Measurements from ENCODE around the gene ITPK1.
A peak's percentile ranks its signal among the peaks of the same experiment; 100 is the strongest.

Gene ITPK1

DNA sequence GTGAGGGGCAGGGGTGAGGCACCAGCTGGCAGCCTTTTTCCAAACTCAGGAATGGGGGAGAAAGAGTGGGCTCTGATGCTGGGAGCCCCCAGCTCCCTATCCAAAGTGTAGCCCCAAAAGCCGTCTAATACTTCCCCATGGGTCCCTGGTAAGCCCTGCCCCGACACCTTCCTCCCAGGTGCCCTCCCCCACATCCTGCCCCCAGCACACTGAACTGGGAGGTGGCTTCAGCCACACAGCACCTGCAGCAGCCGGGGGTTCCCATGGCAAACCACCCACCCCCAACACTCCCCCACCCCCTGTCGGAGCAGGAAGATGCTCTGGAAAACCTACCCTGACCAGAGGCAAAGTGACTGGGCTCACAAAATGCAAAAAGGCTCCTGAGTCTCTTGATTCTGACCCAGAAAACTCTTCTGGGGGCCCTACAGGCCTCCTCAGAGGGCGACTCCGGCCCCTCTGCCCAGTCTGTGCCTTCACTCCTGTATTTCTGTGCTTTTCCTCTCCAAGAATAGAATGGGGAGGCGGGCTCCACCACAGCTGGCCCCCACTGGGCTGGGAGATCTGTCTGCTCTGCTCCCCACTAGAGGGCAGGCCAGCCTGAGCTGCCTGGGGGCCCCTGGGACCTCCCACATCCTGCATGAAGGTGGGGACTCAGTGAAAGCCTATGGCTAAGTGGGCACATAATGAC, 81.6 kb downstream of the ITPK1 start:
- Mint-ChIP-seq H3K27me3 (no peaks in the 10 kb centered on the region), H3K4me1 (ENCODE audit: low read depth) (peaks cover 36% of the 10 kb centered on the region), H3K27ac (peak overlapping the region; percentile 60), H3K4me3 (no peak overlapping the region), H3K36me3 (ENCODE audit: low read depth) (peaks cover 5% of the 10 kb centered on the region), H3K9me3 (no peaks in the 10 kb centered on the region)
- DNase-seq, result peak; percentile 57

DNA sequence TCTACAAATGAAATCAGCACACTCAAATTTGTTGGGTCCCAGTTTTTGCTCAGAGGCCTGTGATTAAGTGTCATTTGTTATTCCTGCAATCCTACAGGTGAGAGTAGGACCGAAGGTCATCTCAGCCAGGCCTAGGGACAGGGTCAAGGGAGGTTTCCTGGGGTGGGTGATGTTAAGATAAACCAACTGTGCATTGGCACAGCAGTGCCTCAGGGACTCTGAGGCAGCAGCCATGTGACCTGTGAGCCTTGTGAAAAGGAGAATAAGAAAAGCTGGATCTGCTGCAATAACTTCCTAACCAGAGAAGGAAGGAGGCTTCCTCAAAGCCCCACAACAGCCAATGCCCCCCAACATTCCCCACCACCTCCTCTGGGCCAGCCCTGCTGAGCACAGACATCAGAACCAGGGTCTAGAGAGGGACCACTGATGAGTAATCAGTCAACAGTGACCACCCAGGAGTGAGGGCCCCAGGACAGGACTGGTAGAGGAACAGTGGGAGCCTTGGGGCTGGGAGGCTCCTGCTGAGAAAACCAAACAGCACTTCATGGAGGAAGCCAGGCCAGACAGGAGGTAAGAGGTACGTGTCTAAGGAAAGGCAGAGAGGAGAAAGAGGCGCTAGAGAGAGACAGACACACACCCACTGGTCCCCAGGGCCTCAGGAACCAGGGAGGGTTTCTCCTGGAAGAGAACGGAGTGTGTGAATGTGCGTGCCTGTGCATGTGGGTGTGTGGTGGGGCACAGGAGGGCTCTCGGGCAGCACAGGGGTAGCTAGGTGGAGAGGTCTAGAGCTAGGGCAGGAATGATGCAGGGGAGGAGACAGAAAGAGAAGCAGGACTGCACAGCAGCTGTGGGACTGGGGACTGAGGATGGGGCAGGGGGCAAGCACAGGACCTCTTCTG, 82.4 kb downstream of the ITPK1 start:
- Mint-ChIP-seq H3K27me3 (no peaks in the 10 kb centered on the region), H3K9me3 (no peaks in the 10 kb centered on the region), H3K36me3 (ENCODE audit: low read depth) (peaks cover 5% of the 10 kb centered on the region), H3K27ac (peak overlapping the region; percentile 70), H3K4me3 (no peak overlapping the region), H3K4me1 (ENCODE audit: low read depth) (peaks cover 35% of the 10 kb centered on the region)
- DNase-seq, result no peak

GRCh38 chr14:93032421-93032936, 83.2 kb downstream of the ITPK1 start:
- Mint-ChIP-seq H3K4me3 (no peak overlapping the region), H3K4me1 (ENCODE audit: low read depth) (peaks cover 35% of the 10 kb centered on the region), H3K27me3 (no peaks in the 10 kb centered on the region), H3K27ac (peak overlapping the region; percentile 70), H3K9me3 (no peaks in the 10 kb centered on the region), H3K36me3 (ENCODE audit: low read depth) (peaks cover 5% of the 10 kb centered on the region)
- DNase-seq, result no peak

- Mint-ChIP-seq H3K4me1 (ENCODE audit: low read depth) (peaks cover 33% of the 10 kb centered on the region), H3K9me3 (no peaks in the 10 kb centered on the region), H3K4me3 (no peak overlapping the region), H3K27me3 (no peaks in the 10 kb centered on the region), H3K27ac (no peak overlapping the region), H3K36me3 (ENCODE audit: low read depth) (peaks cover 5% of the 10 kb centered on the region)
- DNase-seq, result no peak
Measured at GRCh38 chr14:93031505-93032315, 84.0 kb downstream of the ITPK1 start.

- no peak for DNase-seq
- H3K27me3 Mint-ChIP-seq, result no peaks in the 10 kb centered on the region
- H3K36me3 Mint-ChIP-seq (ENCODE audit: low read depth), result peaks cover 5% of the 10 kb centered on the region
- H3K4me1 Mint-ChIP-seq (ENCODE audit: low read depth), result peaks cover 37% of the 10 kb centered on the region
- H3K27ac Mint-ChIP-seq, result no peak overlapping the region
- no peaks in the 10 kb centered on the region for H3K9me3 Mint-ChIP-seq
- no peak overlapping the region for H3K4me3 Mint-ChIP-seq
Measured at GRCh38 chr14:93030761-93031160, 85.0 kb downstream of the ITPK1 start.

- Mint-ChIP-seq H3K9me3 (no peaks in the 10 kb centered on the region), H3K27me3 (no peaks in the 10 kb centered on the region), H3K27ac (no peak overlapping the region), H3K4me1 (ENCODE audit: low read depth) (peaks cover 42% of the 10 kb centered on the region), H3K36me3 (ENCODE audit: low read depth) (peaks cover 8% of the 10 kb centered on the region), H3K4me3 (no peak overlapping the region)
- no peak for DNase-seq
Measured at GRCh38 chr14:93029911-93030508, 85.7 kb downstream of the ITPK1 start.

GRCh38 chr14:93029417-93029816, 86.3 kb downstream of the ITPK1 start:
- no peaks in the 10 kb centered on the region for H3K9me3 Mint-ChIP-seq
- no peak overlapping the region for H3K4me3 Mint-ChIP-seq
- H3K4me1 Mint-ChIP-seq (ENCODE audit: low read depth), result peaks cover 41% of the 10 kb centered on the region
- H3K36me3 Mint-ChIP-seq (ENCODE audit: low read depth), result peaks cover 8% of the 10 kb centered on the region
- no peak for DNase-seq
- H3K27me3 Mint-ChIP-seq, result no peaks in the 10 kb centered on the region
- no peak overlapping the region for H3K27ac Mint-ChIP-seq

GRCh38 chr14:93028724-93029076, 87.0 kb downstream of the ITPK1 start:
- Mint-ChIP-seq H3K9me3 (no peaks in the 10 kb centered on the region), H3K27ac (no peak overlapping the region), H3K4me3 (no peak overlapping the region), H3K4me1 (ENCODE audit: low read depth) (peaks cover 39% of the 10 kb centered on the region), H3K36me3 (ENCODE audit: low read depth) (peaks cover 8% of the 10 kb centered on the region), H3K27me3 (no peaks in the 10 kb centered on the region)
- no peak for DNase-seq

- no peaks in the 10 kb centered on the region for H3K27me3 Mint-ChIP-seq
- no peak overlapping the region for H3K27ac Mint-ChIP-seq
- no peaks in the 10 kb centered on the region for H3K9me3 Mint-ChIP-seq
- peaks cover 8% of the 10 kb centered on the region for H3K36me3 Mint-ChIP-seq (ENCODE audit: low read depth)
- H3K4me1 Mint-ChIP-seq (ENCODE audit: low read depth), result peaks cover 38% of the 10 kb centered on the region
- H3K4me3 Mint-ChIP-seq, result no peak overlapping the region
- DNase-seq, result no peak
Measured at GRCh38 chr14:93027810-93028723, 87.7 kb downstream of the ITPK1 start.

DNA sequence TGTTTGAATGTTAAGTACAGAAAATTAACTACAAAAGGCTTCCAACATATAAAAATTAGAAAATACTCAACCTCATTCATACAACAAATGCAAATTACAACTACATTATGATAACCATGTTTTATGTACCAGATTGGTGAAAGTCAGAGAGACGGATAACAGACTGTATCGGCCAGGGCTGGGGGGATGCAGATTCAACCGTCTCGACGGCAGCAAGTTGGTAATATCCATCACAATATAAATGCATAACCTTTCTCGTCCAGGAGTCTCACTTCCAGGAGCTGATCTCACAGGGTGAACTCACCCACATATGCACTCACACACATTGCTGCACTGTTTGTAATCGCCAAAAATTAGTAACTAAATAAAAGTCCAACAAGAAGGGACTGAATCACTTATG, 89.4 kb downstream of the ITPK1 start:
- peaks cover 8% of the 10 kb centered on the region for H3K36me3 Mint-ChIP-seq (ENCODE audit: low read depth)
- H3K27me3 Mint-ChIP-seq, result no peaks in the 10 kb centered on the region
- H3K9me3 Mint-ChIP-seq, result no peaks in the 10 kb centered on the region
- no peak overlapping the region for H3K4me3 Mint-ChIP-seq
- H3K27ac Mint-ChIP-seq, result no peak overlapping the region
- DNase-seq, result no peak
- H3K4me1 Mint-ChIP-seq (ENCODE audit: low read depth), result peaks cover 35% of the 10 kb centered on the region

DNA sequence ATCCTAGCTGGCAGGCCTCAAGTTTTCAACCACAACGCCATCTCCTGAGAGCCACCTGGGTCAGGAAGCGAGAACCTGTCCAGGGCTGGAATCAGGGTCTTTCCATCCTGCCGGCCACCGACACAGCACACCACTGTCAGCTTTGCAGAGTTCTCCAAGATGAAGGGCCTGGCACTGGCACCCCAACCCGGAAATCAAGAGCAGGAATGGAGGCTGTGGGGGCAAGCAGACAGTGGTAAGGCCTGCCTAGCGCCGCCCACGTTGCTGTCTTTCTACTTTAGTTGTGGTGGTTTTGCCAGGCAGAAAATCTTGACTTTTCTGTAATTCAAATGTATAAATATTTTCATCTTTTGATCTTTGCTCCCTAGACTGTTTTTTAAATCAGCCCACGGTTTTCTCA, 90.7 kb downstream of the ITPK1 start:
- Mint-ChIP-seq H3K27ac (peak overlapping the region; percentile 45), H3K9me3 (no peaks in the 10 kb centered on the region), H3K27me3 (no peaks in the 10 kb centered on the region), H3K36me3 (ENCODE audit: low read depth) (peaks cover 4% of the 10 kb centered on the region), H3K4me1 (ENCODE audit: low read depth) (peaks cover 33% of the 10 kb centered on the region), H3K4me3 (no peak overlapping the region)
- DNase-seq, result no peak

GRCh38 chr14:93024493-93024892, 91.2 kb downstream of the ITPK1 start:
- H3K4me1 Mint-ChIP-seq (ENCODE audit: low read depth), result peaks cover 33% of the 10 kb centered on the region
- H3K27me3 Mint-ChIP-seq, result no peaks in the 10 kb centered on the region
- H3K36me3 Mint-ChIP-seq (ENCODE audit: low read depth), result peaks cover 3% of the 10 kb centered on the region
- no peak for DNase-seq
- no peak overlapping the region for H3K4me3 Mint-ChIP-seq
- peak overlapping the region; percentile 45 for H3K27ac Mint-ChIP-seq
- H3K9me3 Mint-ChIP-seq, result no peaks in the 10 kb centered on the region

DNA sequence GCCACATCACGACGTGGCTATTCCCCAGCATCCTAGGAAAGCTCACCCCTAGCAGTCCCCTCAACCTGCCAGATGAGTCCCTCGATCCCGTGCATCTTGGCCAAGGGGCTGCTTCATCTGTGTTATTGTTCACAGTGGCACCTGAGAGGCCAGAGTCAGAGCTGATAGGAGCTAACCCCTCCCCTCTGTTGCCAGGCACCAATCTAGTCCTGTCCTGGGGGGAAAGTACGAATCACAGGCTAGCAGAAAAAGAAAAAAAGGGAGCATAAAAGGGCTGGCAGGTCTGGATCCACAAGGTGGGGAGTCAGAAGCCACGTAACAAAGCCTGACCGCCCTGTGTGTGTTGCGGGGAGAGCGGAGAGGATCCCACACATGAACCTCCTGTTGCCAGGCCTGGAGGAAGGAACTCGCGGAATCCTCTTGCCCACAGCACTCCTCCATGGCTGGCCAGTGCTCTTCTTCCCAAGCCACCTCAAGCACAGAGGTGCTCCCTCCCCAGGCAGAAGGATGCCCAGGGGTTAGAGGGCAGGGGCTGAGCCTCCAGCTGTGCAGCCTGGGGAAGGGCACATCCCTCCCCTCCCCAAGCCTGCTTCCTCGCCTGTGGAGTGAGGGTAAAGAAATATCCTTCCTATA, 91.8 kb downstream of the ITPK1 start:
- no peaks in the 10 kb centered on the region for H3K27me3 Mint-ChIP-seq
- peak overlapping the region; percentile 62 for H3K27ac Mint-ChIP-seq
- H3K4me1 Mint-ChIP-seq (ENCODE audit: low read depth), result peaks cover 33% of the 10 kb centered on the region
- H3K36me3 Mint-ChIP-seq (ENCODE audit: low read depth), result peaks cover 3% of the 10 kb centered on the region
- no peak overlapping the region for H3K4me3 Mint-ChIP-seq
- DNase-seq, result no peak
- H3K9me3 Mint-ChIP-seq, result no peaks in the 10 kb centered on the region

Measured in activated T-cell treated with anti-CD3 and anti-CD28 coated beads, Interleukin-2, amount 50 U/mL, for 24 hours (primary cell).